Measurements from ENCODE around the gene RCAN1.

DNA sequence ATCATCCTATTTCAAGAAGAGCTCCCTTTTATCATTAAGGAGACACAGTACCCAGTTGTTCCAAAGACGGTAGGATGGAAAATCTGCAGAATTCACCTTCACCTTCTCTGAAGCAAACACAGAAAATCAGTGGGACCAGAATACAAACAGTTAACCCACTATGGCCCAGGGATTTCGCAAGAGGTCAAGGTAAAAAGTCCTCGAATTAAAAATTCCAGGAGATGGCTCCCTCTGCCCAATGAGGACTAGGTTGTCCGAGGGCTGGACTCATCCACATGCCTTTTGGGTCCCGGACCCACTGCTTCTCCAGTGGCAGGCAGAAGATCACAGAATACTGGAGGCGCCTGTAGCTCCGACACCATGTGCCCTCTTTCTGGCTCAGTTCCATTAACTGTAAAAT lies 42.9 kb downstream of the RCAN1 start:
- TF ChIP-seq CTCF (IDR thresholded peaks at IDR 0.05): no peak
- no peak for TF ChIP-seq EP300 (IDR thresholded peaks at IDR 0.05)
- no peak for TF ChIP-seq POLR2AphosphoS5 (IDR thresholded peaks at IDR 0.05)
